Endothelial cell of umbilical vein (primary cell): ENCODE results near the gene UQCRH.

Experiments
- CTCF ChIP-seq, 2 donors: IDR thresholded peaks; 1 replicate in 1 of 2; 2 replicates in 1 of 2; pipeline ENCODE4 v1.5.1; 2011; ENCODE audit warnings: low read length in 2 of 2, mild to moderate bottlenecking in 2 of 2, moderate library complexity in 2 of 2, control low read depth in 1 of 2, inconsistent platforms in 1 of 2, low read depth in 1 of 2; ENCODE audit not compliant: insufficient read depth in 1 of 2; ENCODE audit errors: extremely low read depth in 1 of 2
- MAX ChIP-seq: IDR thresholded peaks from 2 replicates; pipeline ENCODE4 v1.6.1; 2011; ENCODE audit not compliant: insufficient read depth, insufficient read length

- TF ChIP-seq CTCF (IDR thresholded peaks at IDR 0.05; ENCODE audit: extremely low read depth in 1 of 2, insufficient read depth in 1 of 2, low read depth in 1 of 2, low read length in 2 of 2) (no peak), MAX (no peak)
Measured at GRCh38 chr1:46289134-46289494, 14.4 kb upstream of the UQCRH start.
